IgD-negative memory B cell (primary cell): Measurements from ENCODE around the gene SPATA25. TPM values are rescaled to one million over a fixed set of nuclear protein-coding genes. Genes with fewer than 3 reads are reported as not detected.

Source experiments
- H3K27ac Mint-ChIP-seq, 3 donors: one replicate each; pipeline ENCODE4 v1.8.0; 2020 to 2022; ENCODE audit warnings: mild to moderate bottlenecking in 3 of 3, mixed read lengths in 3 of 3, moderate library complexity in 1 of 3
- H3K27me3 Mint-ChIP-seq: one replicate; pipeline ENCODE4 v1.8.0; 2021; ENCODE audit warnings: mixed read lengths
- H3K36me3 Mint-ChIP-seq: one replicate; pipeline ENCODE4 v1.8.0; 2020; ENCODE audit warnings: mild to moderate bottlenecking, mixed read lengths
- H3K4me1 Mint-ChIP-seq, 3 donors: one replicate each; pipeline ENCODE4 v1.8.0; 2020 to 2022; ENCODE audit warnings: mixed read lengths in 3 of 3, mild to moderate bottlenecking in 1 of 3
- H3K4me3 Mint-ChIP-seq, 4 donors: one replicate each; pipeline ENCODE4 v1.8.0; 2020 to 2022; ENCODE audit warnings: mild to moderate bottlenecking in 4 of 4, mixed read lengths in 4 of 4, moderate library complexity in 3 of 4
- H3K9me3 Mint-ChIP-seq, 3 donors: one replicate each; pipeline ENCODE4 v1.8.0; 2020 to 2021; ENCODE audit warnings: mixed read lengths in 3 of 3, mild to moderate bottlenecking in 1 of 3
- polyA plus RNA-seq: library from polyadenylated mRNA; unstranded; fragments of 300-500 nt; fragmentation: Illumina TruSeq; gene quantifications from one replicate; pipeline ENCODE4 v1.2.3, GENCODE V29; 2021

Gene SPATA25
- polyA plus RNA-seq, 1 donor from 2014 or later, result not detected

DNA sequence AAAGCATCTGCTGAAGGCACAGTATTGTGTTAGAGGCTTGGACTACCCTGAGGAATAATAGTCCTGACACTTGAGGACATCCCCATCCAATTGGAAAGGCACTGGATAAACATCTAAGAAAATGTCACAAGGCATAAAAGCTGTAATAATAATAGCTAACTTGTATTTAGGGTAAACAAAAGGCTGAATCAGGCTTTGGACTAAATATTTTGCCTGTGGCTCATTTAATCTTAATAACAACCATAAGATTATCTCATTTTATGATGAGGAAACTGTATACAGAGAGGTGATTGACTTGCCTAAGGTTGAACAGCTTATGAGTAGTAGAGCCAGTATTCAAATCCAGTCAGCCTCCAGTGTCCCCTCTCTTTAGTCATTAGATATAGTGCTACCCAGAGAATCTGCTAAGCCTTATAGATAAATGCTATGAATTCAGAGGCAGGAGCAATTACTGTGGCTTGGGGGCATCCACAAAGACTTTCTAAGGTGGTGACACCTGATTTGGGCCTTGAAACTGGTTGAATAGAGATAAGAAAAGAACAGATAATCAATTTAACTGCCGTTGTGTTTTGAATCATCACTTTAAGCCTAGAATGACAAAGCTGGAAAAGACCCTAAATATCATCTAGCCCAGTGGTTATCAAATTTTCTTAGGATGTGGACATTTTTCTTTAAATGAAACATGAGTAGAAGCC, 13.9 kb downstream of the SPATA25 start:
- Mint-ChIP-seq H3K4me3 (no peak overlapping the region), H3K4me1 (no peaks in the 10 kb centered on the region), H3K27me3 (no peaks in the 10 kb centered on the region), H3K9me3 (no peaks in the 10 kb centered on the region), H3K27ac (no peak overlapping the region), H3K36me3 (peaks cover 2% of the 10 kb centered on the region)

DNA sequence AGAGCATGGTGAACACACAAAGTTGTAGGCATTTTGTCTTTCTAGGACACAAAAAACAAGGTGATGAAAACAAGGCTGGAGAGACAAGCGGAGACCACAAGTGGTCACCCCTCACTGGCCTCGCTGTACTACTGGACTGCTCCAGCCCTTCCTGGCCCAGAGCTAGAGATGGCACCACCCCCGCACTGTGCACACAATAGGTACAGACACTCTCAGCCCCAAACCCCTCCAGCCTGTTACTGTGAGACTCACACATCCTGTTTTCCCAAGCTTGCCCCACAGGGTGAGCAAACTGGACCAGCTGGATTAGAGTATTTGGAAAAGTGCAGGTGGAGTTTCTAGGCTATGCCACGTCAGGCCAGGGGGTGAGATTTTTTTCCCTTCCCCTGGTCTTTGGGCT, 14.8 kb downstream of the SPATA25 start:
- Mint-ChIP-seq H3K9me3 (no peaks in the 10 kb centered on the region), H3K4me3 (no peak overlapping the region), H3K27me3 (no peaks in the 10 kb centered on the region), H3K36me3 (peaks cover 2% of the 10 kb centered on the region), H3K4me1 (peaks cover 0 to 3% (median 0%) of the 10 kb centered on the region in 3 donors), H3K27ac (no peak overlapping the region)

DNA sequence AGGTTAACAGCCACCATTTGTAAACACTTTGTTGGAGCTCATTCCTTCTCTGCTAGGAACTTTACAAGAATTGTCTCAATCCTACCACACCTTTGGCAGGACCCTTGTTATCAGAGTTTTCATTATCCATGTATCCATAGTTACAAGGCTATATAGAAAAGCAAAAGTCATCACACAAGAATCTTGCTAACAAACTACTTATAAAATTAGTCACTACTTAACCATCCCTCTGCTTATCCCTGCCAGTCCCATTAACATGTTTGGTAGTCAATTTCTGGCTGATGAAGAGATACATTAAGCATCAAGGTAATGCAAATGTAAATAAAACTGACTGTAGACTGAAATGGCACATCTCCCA, 19.6 kb downstream of the SPATA25 start:
- no peaks in the 10 kb centered on the region for H3K27me3 Mint-ChIP-seq
- no peak overlapping the region for H3K4me3 Mint-ChIP-seq
- H3K4me1 Mint-ChIP-seq, result peaks cover 0 to 3% (median 0%) of the 10 kb centered on the region in 3 donors
- H3K27ac Mint-ChIP-seq, result no peak overlapping the region
- H3K36me3 Mint-ChIP-seq, result peaks cover 2% of the 10 kb centered on the region
- H3K9me3 Mint-ChIP-seq, result no peaks in the 10 kb centered on the region

DNA sequence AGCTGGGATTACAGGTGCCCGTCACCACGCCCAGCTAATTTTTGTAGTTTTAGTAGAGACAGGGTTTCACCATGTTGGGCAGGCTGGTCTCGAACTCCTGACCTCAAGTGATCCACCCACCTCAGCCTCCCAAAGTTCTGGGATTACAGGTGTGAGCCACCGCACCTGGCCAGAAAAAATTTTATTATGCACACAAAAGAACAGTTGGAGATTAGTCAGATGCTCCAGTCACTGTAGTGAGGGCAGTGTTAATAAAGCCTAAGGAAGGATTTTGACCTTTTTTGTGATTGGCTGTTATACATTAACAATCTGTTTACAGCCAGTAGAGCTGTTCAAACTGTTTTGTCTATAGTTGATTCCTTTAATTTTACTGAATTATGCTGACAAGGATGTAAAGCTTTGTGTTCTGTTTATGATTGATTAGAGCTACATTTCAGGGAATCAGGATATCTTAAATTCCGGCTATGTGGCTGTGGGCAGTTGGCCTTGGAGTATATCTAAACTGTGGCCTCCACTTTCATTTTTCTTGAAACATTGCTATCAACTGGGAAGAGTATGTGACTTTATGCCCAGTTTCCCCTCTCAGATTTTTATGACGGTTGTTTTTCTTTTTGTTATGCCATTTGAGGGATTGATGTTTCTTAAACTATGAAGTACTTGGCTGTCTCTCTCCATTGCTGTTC, 20.1 kb downstream of the SPATA25 start:
- no peak overlapping the region for H3K4me3 Mint-ChIP-seq

DNA sequence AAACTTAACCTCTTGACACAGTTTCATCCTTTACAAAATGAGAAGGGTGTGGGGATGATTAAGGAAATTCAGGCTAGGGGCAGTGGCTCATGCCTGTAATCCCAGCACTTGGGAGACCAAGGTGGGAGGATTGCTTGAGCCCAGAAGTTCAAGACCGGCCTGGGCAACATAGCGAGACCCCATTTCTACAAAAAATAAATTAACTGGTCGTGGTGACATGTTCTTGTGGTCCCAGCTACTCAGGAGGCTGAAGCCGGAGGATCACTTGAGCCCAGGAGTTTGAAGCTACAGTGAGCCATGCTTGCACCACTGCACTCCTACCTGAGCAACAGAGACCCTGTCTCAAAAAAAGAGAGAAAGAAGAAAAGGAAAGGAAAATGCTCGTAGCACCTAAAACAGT, 21.0 kb downstream of the SPATA25 start:
- peaks cover 2% of the 10 kb centered on the region for H3K36me3 Mint-ChIP-seq
- H3K4me3 Mint-ChIP-seq, result no peak overlapping the region
- peaks cover 0 to 3% (median 0%) of the 10 kb centered on the region in 3 donors for H3K4me1 Mint-ChIP-seq
- H3K9me3 Mint-ChIP-seq, result no peaks in the 10 kb centered on the region
- no peaks in the 10 kb centered on the region for H3K27me3 Mint-ChIP-seq
- H3K27ac Mint-ChIP-seq, result no peak overlapping the region

More for the DNA sequence above, 20.1 kb downstream of the SPATA25 start:
- Mint-ChIP-seq H3K4me1 (peaks cover 0 to 3% (median 0%) of the 10 kb centered on the region in 3 donors), H3K27ac (no peak overlapping the region), H3K27me3 (no peaks in the 10 kb centered on the region), H3K36me3 (peaks cover 2% of the 10 kb centered on the region), H3K9me3 (no peaks in the 10 kb centered on the region)

DNA sequence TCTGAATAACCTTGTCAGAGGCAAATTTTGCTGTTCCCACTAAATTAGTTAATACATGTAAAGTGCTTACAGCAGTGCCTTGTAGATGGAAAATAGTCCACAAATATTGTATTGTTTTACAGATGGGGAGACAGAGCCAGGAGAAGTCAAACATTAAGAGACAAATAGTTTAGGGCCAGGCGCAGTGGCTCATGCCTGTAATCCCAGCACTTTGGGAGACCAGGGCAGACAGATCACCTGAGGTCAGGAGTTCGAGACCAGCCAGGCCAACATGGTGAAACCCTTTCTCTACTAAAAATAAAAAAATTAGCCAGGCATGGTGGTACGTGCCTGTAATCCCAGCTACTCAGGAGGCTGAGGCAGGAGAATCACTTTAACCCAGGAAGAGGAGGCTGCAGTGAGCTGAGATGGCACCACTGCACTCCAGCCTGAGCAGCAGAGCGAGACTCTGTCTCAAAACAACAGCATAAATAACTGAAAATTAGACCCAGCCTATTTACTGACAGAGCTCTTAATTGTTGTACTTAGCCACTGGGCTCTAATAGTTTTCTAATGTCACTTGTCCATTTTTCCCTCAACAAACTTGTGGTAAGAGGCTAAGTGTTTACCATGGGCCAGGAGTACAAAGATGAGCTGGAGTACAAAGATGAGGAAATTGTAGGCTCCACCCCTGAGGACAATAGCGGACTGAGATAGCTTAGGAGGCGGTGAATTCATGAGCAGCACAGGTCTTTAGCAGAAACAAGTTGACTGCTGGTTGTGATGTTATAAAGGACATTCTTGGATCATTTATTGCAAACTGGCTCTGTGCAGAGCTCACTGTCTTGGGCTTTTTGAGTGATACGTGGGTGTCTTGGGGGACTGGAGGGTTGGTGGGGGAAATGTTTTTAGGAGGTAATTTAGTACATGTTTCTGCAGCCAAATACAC, 23.6 kb downstream of the SPATA25 start:
- Mint-ChIP-seq H3K4me3 (no peak overlapping the region), H3K4me1 (peaks cover 3 to 8% (median 7%) of the 10 kb centered on the region in 3 donors), H3K36me3 (peaks cover 6% of the 10 kb centered on the region), H3K9me3 (no peaks in the 10 kb centered on the region), H3K27ac (no peak overlapping the region), H3K27me3 (no peaks in the 10 kb centered on the region)

GRCh38 chr20:45861221-45862075, 26.0 kb downstream of the SPATA25 start:
- Mint-ChIP-seq H3K27ac (no peak overlapping the region), H3K27me3 (no peaks in the 10 kb centered on the region), H3K4me3 (no peak overlapping the region), H3K36me3 (peaks cover 6% of the 10 kb centered on the region), H3K4me1 (peaks cover 12 to 22% (median 19%) of the 10 kb centered on the region in 3 donors), H3K9me3 (no peaks in the 10 kb centered on the region)

GRCh38 chr20:45860560-45861220, 26.7 kb downstream of the SPATA25 start:
- no peaks in the 10 kb centered on the region for H3K9me3 Mint-ChIP-seq
- H3K4me1 Mint-ChIP-seq, result peaks cover 12 to 28% (median 24%) of the 10 kb centered on the region in 3 donors
- H3K36me3 Mint-ChIP-seq, result peaks cover 6% of the 10 kb centered on the region
- H3K27ac Mint-ChIP-seq, result no peak overlapping the region
- H3K4me3 Mint-ChIP-seq, result peak overlapping the region in 1 of 4 donors; percentile 14
- no peaks in the 10 kb centered on the region for H3K27me3 Mint-ChIP-seq

GRCh38 chr20:45859916-45860315, 27.5 kb downstream of the SPATA25 start:
- H3K27me3 Mint-ChIP-seq, result no peaks in the 10 kb centered on the region
- no peaks in the 10 kb centered on the region for H3K9me3 Mint-ChIP-seq
- H3K4me3 Mint-ChIP-seq, result peak overlapping the region in 1 of 4 donors; percentile 39
- peaks cover 12 to 28% (median 27%) of the 10 kb centered on the region in 3 donors for H3K4me1 Mint-ChIP-seq
- no peak overlapping the region for H3K27ac Mint-ChIP-seq
- H3K36me3 Mint-ChIP-seq, result peaks cover 6% of the 10 kb centered on the region

GRCh38 chr20:45857882-45858216, 29.6 kb downstream of the SPATA25 start:
- H3K9me3 Mint-ChIP-seq, result no peaks in the 10 kb centered on the region
- H3K4me1 Mint-ChIP-seq, result peaks cover 17 to 31% (median 29%) of the 10 kb centered on the region in 3 donors

DNA sequence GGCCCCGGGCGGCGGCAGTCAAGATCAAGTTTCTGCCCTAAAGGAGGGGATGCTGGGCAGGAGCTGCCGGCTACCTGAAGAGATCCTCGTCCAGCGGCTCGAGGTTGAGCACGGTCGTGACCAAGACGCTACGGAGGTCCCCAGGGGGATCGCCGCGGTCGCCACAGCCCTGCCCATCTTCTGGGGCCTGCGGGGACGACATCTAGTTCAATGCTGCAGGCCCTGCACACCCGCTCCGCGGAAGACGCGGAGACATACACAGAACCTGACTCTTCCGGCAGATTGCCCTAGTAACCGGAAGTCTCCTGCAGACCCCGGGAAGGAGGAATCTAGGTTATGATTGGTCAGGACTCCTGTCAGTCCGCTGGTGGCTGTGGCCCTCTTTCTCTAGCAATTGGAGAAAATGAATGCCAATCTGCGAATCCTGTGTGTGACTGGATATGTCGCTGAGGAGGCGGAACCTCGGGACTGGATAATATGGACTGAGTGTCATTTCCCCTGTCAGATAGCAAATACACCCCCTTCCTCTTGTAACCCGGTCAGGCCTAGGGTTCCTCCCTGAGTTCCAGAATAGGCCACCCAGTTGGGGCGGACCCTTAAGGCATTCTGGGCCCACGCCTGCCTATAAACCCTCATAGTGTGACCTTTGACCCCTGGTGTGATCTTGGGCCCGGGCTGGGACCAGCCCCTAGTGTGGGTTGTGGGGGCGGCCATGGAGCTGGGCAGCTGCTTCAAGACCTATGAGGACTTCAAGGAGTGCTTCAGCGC, 30.1 kb downstream of the SPATA25 start, which contains the start of the genes ACOT8 and ZSWIM3:
Gene ACOT8, minus strand, starts transcription at position 279 of the 768 bp plus-strand sequence. Its CDS starts 77 bp downstream, at position 202.
Gene ZSWIM3, plus strand, starts transcription at position 501 of the 768 bp plus-strand sequence. Its CDS starts 212 bp downstream, at position 713.
- H3K4me3 Mint-ChIP-seq, result peak within 1 kb of the TSS; percentile 92 to 98 (median 94)
- peak within 1 kb of the TSS; percentile 79 to 94 (median 93) for H3K27ac Mint-ChIP-seq
- peaks cover 17 to 31% (median 29%) of the 10 kb centered on the region in 3 donors for H3K4me1 Mint-ChIP-seq
- H3K27me3 Mint-ChIP-seq, result no peaks in the 10 kb centered on the region
- no peaks in the 10 kb centered on the region for H3K9me3 Mint-ChIP-seq
- peaks cover 6% of the 10 kb centered on the region for H3K36me3 Mint-ChIP-seq

More at GRCh38 chr20:45857882-45858216, 29.6 kb downstream of the SPATA25 start:
- Mint-ChIP-seq H3K27me3 (no peaks in the 10 kb centered on the region), H3K4me3 (peak overlapping the region; percentile 92 to 98 (median 94)), H3K27ac (peak overlapping the region; percentile 79 to 94 (median 93)), H3K36me3 (peaks cover 6% of the 10 kb centered on the region)

DNA sequence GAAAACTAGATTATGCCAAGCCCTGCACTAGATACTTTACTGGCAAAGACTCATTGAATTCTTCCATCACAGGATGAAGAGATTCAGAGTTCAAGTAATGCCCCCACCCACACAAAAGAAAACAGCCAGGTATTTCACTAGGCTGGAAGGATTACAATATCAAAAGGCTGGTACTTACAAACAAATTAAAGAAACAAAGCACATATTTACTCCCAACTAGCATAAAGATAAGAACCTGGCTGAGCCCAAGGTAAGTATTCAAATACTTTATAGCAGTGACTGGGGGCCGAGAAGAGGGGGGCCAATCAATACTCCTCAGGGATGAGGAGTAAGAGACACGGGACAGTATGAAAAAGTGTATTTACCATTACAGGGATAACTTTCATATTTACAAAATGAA, 33.9 kb downstream of the SPATA25 start:
- Mint-ChIP-seq H3K9me3 (no peaks in the 10 kb centered on the region), H3K27ac (no peak overlapping the region), H3K4me1 (peaks cover 17 to 23% (median 20%) of the 10 kb centered on the region in 3 donors), H3K4me3 (peak overlapping the region in 1 of 4 donors; percentile 48), H3K36me3 (peaks cover 1% of the 10 kb centered on the region), H3K27me3 (no peaks in the 10 kb centered on the region)

DNA sequence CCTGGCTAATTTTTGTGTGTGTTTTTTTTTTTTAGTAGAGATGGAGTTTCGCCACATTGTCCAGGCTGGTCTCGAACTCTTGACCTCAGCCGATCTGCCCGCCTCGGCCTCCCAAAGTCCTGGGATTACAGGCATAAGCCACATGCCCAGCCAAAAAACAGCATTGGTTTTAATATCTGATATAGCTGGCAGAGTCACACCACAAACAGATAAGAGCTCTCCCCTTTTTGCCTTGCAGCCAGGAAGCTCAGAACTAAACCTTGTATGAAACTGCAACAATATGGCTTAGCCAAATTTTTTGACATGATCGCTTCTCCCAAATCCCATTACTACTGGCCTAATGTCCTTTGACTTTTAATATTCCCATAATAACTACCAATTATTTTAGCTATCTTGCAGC, 35.1 kb downstream of the SPATA25 start:
- no peaks in the 10 kb centered on the region for H3K9me3 Mint-ChIP-seq
- no peak overlapping the region for H3K27ac Mint-ChIP-seq
- peaks cover 1% of the 10 kb centered on the region for H3K36me3 Mint-ChIP-seq
- no peak overlapping the region for H3K4me3 Mint-ChIP-seq
- H3K4me1 Mint-ChIP-seq, result peaks cover 12 to 14% (median 13%) of the 10 kb centered on the region in 3 donors
- no peaks in the 10 kb centered on the region for H3K27me3 Mint-ChIP-seq
